PC-9 (cell line): ENCODE measurements around the gene RUNX1. TPM values are rescaled to one million over a fixed set of nuclear protein-coding genes. Genes with fewer than 3 reads are reported as not detected.

Experiments used
- BruUV-seq: library from RNA; stranded (reverse); fragments of 400-500 nt; replicated peaks from 2 replicates; lab custom pipeline; 2021; lab: Mats Ljungman, UMichigan
- CTCF ChIA-PET: fragments of 300-600 bp; sonication (Branson Sonifier 250); formaldehyde crosslinking; loops from one replicate; lab custom pipeline; 2022; ENCODE audit warnings: antibody characterized with exemption; lab: Charles Lee
- POLR2A ChIA-PET: fragments of 300-600 bp; sonication (Branson Sonifier 250); formaldehyde crosslinking; loops from one replicate; lab custom pipeline; 2022; ENCODE audit warnings: antibody characterized with exemption; ENCODE audit not compliant: unreplicated experiment; lab: Charles Lee
- DNase-seq, 2 experiments: peaks; one replicate each; pipeline versions ENCODE4 v3.0.0 to v3.0.0-alpha.2; 2015 to 2022; ENCODE audit warnings: mixed read lengths in 1 of 2
- H2AFZ ChIP-seq: fragments of 200-600 bp; sonication (generic); 2 replicates; pipeline ENCODE4 v1.8.1; 2017; ENCODE audit warnings: antibody characterized with exemption
- H3F3A ChIP-seq: fragments of 200-600 bp; sonication (generic); 2 replicates; pipeline ENCODE4 v1.8.1; 2017; ENCODE audit warnings: antibody characterized with exemption, mild to moderate bottlenecking, low read depth; ENCODE audit not compliant: insufficient read depth
- H3K27ac ChIP-seq: fragments of 200-600 bp; sonication (generic); 2 replicates; pipeline ENCODE4 v1.6.1; 2016; ENCODE audit warnings: mixed run types
- H3K27me3 ChIP-seq: fragments of 200-600 bp; sonication (generic); 2 replicates; pipeline ENCODE4 v1.6.1; 2016; ENCODE audit warnings: low read depth, mixed run types; ENCODE audit not compliant: insufficient read depth
- H3K36me3 ChIP-seq: fragments of 200-600 bp; sonication (generic); 2 replicates; pipeline ENCODE4 v1.6.1; 2016; ENCODE audit warnings: low read depth, mixed run types
- H3K4me1 ChIP-seq: fragments of 200-600 bp; sonication (generic); replicated peaks from 2 replicates; pipeline ENCODE4 v1.6.1; 2016; ENCODE audit warnings: mixed run types; ENCODE audit not compliant: insufficient read depth
- H3K4me2 ChIP-seq: fragments of 200-600 bp; sonication (generic); 2 replicates; pipeline ENCODE4 v1.6.1; 2017; ENCODE audit warnings: mixed run types
- H3K4me3 ChIP-seq: fragments of 200-600 bp; sonication (generic); 2 replicates; pipeline ENCODE4 v1.6.1; 2016; ENCODE audit warnings: mixed run types
- H3K79me2 ChIP-seq: fragments of 200-600 bp; sonication (generic); 2 replicates; pipeline ENCODE4 v1.6.1; 2017; ENCODE audit warnings: low read depth, mixed run types
- H3K9me2 ChIP-seq: fragments of 200-600 bp; sonication (generic); 2 replicates; pipeline ENCODE4 v1.8.1; 2017; ENCODE audit warnings: mild to moderate bottlenecking; ENCODE audit not compliant: insufficient read depth
- H3K9me3 ChIP-seq: fragments of 200-600 bp; sonication (generic); 2 replicates; pipeline ENCODE4 v1.8.1; 2016; ENCODE audit warnings: low read depth; ENCODE audit not compliant: insufficient read depth
- H4K20me1 ChIP-seq: fragments of 200-600 bp; sonication (generic); 2 replicates; pipeline ENCODE4 v1.8.1; 2017; ENCODE audit not compliant: insufficient read depth
- EZH2 ChIP-seq: fragments of 200-600 bp; sonication (generic); IDR thresholded peaks from 2 replicates; pipeline ENCODE4 v1.8.0; 2017; ENCODE audit warnings: antibody characterized with exemption, low read depth
- intact Hi-C: fragments of 100-400 bp; cut with micrococcal nuclease; formaldehyde crosslinking; loops from one replicate; pipeline ENCODE4 v1.10.0; 2022; ENCODE audit not compliant: unreplicated experiment
- total RNA-seq: library from RNA; stranded (reverse); gene quantifications from 2 replicates; pipeline ENCODE4 v1.2.3, GENCODE V29; 2021
- TF ChIP-seq, protein P1 (sequence below): fragments of 200-600 bp; sonication (generic); conservative IDR thresholded peaks from 2 replicates; pipeline ENCODE4 v1.6.1; 2017; ENCODE audit warnings: mixed run types, antibody characterized with exemption, mild to moderate bottlenecking, moderate library complexity

The RUNX1 gene
- total RNA-seq, 1 experiment from 2014 or later: 58.5 TPM

DNA sequence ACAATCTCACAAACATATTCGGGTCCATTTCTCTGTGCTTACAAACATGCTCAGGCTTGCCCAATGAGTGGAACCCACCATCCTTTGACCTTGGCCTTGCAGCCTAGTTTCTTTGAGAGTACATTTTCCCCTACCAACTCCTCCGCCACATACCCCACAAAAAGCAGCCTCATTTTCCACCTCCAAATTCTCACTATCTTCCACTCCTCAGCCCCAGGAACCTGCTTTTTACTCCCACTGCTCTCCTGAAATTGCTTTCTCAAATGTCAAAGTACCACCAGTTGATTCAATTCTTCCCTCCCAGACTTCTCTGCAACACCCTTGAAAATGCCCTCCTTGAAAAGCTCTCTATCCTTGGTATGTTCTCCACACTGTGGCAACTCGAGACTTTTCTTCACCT is 103.8 kb downstream of the RUNX1 start:
- no peak for DNase-seq
- 0 out of 2 replicates have a peak, but pooled peaks cover 4% of the 10 kb centered on the region for H4K20me1 ChIP-seq
- H3K36me3 ChIP-seq: no peaks in the 10 kb centered on the region
- no peaks in the 10 kb centered on the region for H3K9me3 ChIP-seq
- H3K79me2 ChIP-seq: peaks cover 51% of the 10 kb centered on the region
- no TSS peak for BruUV-seq
- intact Hi-C loops: no loop called here
- ChIA-PET CTCF (no interaction called here), POLR2A (no interaction called here)
- H3F3A ChIP-seq: no peaks in the 10 kb centered on the region
- H3K4me3 ChIP-seq: no peak overlapping the region
- H3K27ac ChIP-seq: no peak overlapping the region
- H2AFZ ChIP-seq: no peak overlapping the region
- TF ChIP-seq EZH2: no peak
- TF ChIP-seq, protein P1, sequence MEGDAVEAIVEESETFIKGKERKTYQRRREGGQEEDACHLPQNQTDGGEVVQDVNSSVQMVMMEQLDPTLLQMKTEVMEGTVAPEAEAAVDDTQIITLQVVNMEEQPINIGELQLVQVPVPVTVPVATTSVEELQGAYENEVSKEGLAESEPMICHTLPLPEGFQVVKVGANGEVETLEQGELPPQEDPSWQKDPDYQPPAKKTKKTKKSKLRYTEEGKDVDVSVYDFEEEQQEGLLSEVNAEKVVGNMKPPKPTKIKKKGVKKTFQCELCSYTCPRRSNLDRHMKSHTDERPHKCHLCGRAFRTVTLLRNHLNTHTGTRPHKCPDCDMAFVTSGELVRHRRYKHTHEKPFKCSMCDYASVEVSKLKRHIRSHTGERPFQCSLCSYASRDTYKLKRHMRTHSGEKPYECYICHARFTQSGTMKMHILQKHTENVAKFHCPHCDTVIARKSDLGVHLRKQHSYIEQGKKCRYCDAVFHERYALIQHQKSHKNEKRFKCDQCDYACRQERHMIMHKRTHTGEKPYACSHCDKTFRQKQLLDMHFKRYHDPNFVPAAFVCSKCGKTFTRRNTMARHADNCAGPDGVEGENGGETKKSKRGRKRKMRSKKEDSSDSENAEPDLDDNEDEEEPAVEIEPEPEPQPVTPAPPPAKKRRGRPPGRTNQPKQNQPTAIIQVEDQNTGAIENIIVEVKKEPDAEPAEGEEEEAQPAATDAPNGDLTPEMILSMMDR: no peak
- H3K4me2 ChIP-seq: no peak overlapping the region
- no peaks in the 10 kb centered on the region for H3K9me2 ChIP-seq
- no peaks in the 10 kb centered on the region for H3K27me3 ChIP-seq
- no peaks in the 10 kb centered on the region for H3K4me1 ChIP-seq

GRCh38 chr21:34944015-34944755 is 104.9 kb downstream of the RUNX1 start:
- DNase-seq: no peak
- TF ChIP-seq EZH2: no peak
- TF ChIP-seq, protein P1: no peak
- Histone ChIP-seq H3K27me3 (no peaks in the 10 kb centered on the region), H3K27ac (no peak overlapping the region), H3K4me1 (0 out of 2 replicates have a peak, but pooled peaks cover 2% of the 10 kb centered on the region), H3F3A (no peaks in the 10 kb centered on the region), H3K79me2 (peaks cover 55% of the 10 kb centered on the region), H4K20me1 (0 out of 2 replicates have a peak, but pooled peaks cover 4% of the 10 kb centered on the region), H3K4me2 (no peak overlapping the region), H3K9me2 (no peaks in the 10 kb centered on the region; the same call in 1 of the 2 replicates), H3K36me3 (no peaks in the 10 kb centered on the region), H3K9me3 (no peaks in the 10 kb centered on the region), H3K4me3 (no peak overlapping the region), H2AFZ (no peak overlapping the region)
- no TSS peak for BruUV-seq
- POLR2A ChIA-PET: interaction anchor here (0.7 kb wide), 1 partner anchor 415 kb away, joined by 7 read pairs; no protein-coding TSS in a partner anchor
- CTCF ChIA-PET: no interaction called here
- intact Hi-C loops: no loop called here

DNA sequence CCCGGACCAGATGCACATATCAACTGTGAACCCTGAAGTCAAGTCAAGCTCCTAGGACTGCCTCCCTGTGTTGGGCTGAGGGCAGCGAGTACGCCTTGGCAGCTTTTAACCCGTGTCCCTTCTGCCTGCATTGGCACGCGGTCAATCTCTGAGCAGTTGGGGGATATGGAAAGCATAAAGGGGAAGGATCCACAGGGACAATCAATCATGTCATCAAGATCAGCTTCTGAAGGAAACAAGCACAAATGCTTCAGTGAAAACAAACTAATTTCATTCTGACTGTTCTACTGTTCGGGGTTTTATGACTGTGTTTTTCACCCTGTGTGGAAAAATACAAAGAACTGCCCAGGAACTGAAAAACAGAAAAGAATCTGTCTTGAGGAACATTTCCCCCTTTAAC is 106.2 kb downstream of the RUNX1 start:
- Histone ChIP-seq H3K4me1 (0 out of 2 replicates have a peak, but pooled peaks cover 7% of the 10 kb centered on the region), H3K9me2 (no peaks in the 10 kb centered on the region; the same call in 1 of the 2 replicates), H4K20me1 (peaks cover 7% of the 10 kb centered on the region; the same call in 1 of the 2 replicates), H3K79me2 (peaks cover 54% of the 10 kb centered on the region), H3K27ac (no peak overlapping the region), H3K36me3 (0 out of 2 replicates have a peak, but pooled peaks cover 5% of the 10 kb centered on the region), H2AFZ (no peak overlapping the region), H3F3A (no peaks in the 10 kb centered on the region), H3K4me2 (no peak overlapping the region), H3K27me3 (no peaks in the 10 kb centered on the region), H3K9me3 (no peaks in the 10 kb centered on the region), H3K4me3 (no peak overlapping the region)
- intact Hi-C loops: no loop called here
- BruUV-seq: no TSS peak
- no peak for DNase-seq
- TF ChIP-seq, protein P1: no peak
- TF ChIP-seq EZH2: no peak
- ChIA-PET POLR2A (no interaction called here), CTCF (no interaction called here)
